ENCODE measurements around the gene OR2M4. TPM values are rescaled to one million over a fixed set of nuclear protein-coding genes. Genes with fewer than 3 reads are reported as not detected.

Gene OR2M4
- total and polyA plus RNA-seq, 2 donors (not counting 3 experiments of a cell fraction or from before 2014, with no cell fraction given) = not detected

DNA sequence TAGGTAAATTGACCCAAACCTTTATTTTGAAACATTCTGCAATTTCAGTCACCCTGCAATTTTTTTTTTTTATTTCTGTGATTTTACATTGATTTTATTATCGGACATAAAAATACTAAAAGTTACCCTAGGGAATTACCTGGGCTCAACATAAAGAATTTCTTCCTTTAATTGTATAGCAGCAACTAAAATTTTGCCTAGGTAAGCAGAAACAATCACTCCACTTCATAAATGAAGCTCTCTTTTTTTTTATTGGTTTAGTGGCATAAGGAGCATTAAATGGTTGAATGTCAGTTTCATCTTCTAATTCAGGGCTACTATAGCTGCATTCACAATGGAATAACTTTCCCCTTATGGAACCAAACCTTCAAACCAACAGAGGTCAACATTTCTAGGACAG is 15.3 kb upstream of the OR2M4 start:
- H3K36me3 ChIP-seq (ENCODE audit: control insufficient read depth in 2 of 2, extremely low read depth in 1 of 2, insufficient read depth in 2 of 2, low read length in 2 of 2) = no peaks in the 10 kb centered on the region
- ChIA-PET CTCF (no interaction called here), POLR2A (no interaction called here)
- H3K79me2 ChIP-seq (ENCODE audit: control insufficient read depth, insufficient read depth, low read length) = no peaks in the 10 kb centered on the region
- no peaks in the 10 kb centered on the region for H3K9me1 ChIP-seq (replicated peaks; ENCODE audit: control insufficient read depth, extremely low read depth, insufficient read depth, low read length)
- DNase-seq (ENCODE audit: low read depth, low spot score) (no peak), FAIRE-seq (no peak)
- no peaks in the 10 kb centered on the region for H4K20me1 ChIP-seq (replicated peaks; ENCODE audit: control insufficient read depth, extremely low read depth, insufficient read depth, low read length)
- no peak overlapping the region for H3K4me3 ChIP-seq (replicated peaks in 1 of 3; ENCODE audit: insufficient read depth in 1 of 3, low read depth in 1 of 3, low read length in 3 of 3)
- no peaks in the 10 kb centered on the region for H3K4me1 ChIP-seq (ENCODE audit: control insufficient read depth, extremely low read depth, insufficient read depth, low read length)
- H3K4me2 ChIP-seq (ENCODE audit: insufficient read depth, low read length) = no peak overlapping the region
- dilution Hi-C loops (cut with MboI; ENCODE audit: extremely low pct_ligation_motif_present, low sequenced_read_pairs) = no loop called here
- H2AFZ ChIP-seq (ENCODE audit: low read depth, low read length) = no peak overlapping the region
- no TSS peak for BruUV-seq (replicated peaks)
- no peak overlapping the region for H3K27ac ChIP-seq (ENCODE audit: insufficient read depth, low read depth, low read length)
- H3K9me3 ChIP-seq (replicated peaks; ENCODE audit: control insufficient read depth, insufficient read depth, low read length) = peaks cover 8% of the 10 kb centered on the region
- no peak overlapping the region for H3K9ac ChIP-seq (replicated peaks; ENCODE audit: extremely low read depth, insufficient read depth, low read length)
- intact Hi-C loops (cut with micrococcal nuclease) = no loop called here
- no peaks in the 10 kb centered on the region for H3K27me3 ChIP-seq (ENCODE audit: control insufficient read depth in 2 of 2, insufficient read depth in 2 of 2, low read length in 2 of 2)
- TF ChIP-seq, protein P1, sequence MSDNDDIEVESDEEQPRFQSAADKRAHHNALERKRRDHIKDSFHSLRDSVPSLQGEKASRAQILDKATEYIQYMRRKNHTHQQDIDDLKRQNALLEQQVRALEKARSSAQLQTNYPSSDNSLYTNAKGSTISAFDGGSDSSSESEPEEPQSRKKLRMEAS (IDR thresholded peaks at IDR 0.05; ENCODE audit: insufficient read depth, insufficient read length) = no peak
- TF ChIP-seq POLR2A (IDR thresholded peaks at IDR 0.05; ENCODE audit: low read depth, low read length) (no peak), EZH2 (IDR thresholded peaks at IDR 0.05; ENCODE audit: borderline replicate concordance, low read depth, low read length, severe bottlenecking) (no peak), FOS (IDR thresholded peaks at IDR 0.05; ENCODE audit: borderline replicate concordance, insufficient read depth, low read length) (no peak), POLR2AphosphoS5 (IDR thresholded peaks at IDR 0.05; ENCODE audit: insufficient read depth, low read depth, low read length) (no peak), MYC (IDR thresholded peaks at IDR 0.05; ENCODE audit: low read depth, low read length) (no peak), GATA2 (IDR thresholded peaks at IDR 0.05; ENCODE audit: insufficient read depth, insufficient read length, low read depth, low read length) (no peak), JUN (IDR thresholded peaks at IDR 0.05; ENCODE audit: borderline replicate concordance, insufficient read depth, insufficient read length, low read depth) (no peak)
- TF ChIP-seq, protein P2, sequence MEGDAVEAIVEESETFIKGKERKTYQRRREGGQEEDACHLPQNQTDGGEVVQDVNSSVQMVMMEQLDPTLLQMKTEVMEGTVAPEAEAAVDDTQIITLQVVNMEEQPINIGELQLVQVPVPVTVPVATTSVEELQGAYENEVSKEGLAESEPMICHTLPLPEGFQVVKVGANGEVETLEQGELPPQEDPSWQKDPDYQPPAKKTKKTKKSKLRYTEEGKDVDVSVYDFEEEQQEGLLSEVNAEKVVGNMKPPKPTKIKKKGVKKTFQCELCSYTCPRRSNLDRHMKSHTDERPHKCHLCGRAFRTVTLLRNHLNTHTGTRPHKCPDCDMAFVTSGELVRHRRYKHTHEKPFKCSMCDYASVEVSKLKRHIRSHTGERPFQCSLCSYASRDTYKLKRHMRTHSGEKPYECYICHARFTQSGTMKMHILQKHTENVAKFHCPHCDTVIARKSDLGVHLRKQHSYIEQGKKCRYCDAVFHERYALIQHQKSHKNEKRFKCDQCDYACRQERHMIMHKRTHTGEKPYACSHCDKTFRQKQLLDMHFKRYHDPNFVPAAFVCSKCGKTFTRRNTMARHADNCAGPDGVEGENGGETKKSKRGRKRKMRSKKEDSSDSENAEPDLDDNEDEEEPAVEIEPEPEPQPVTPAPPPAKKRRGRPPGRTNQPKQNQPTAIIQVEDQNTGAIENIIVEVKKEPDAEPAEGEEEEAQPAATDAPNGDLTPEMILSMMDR (IDR thresholded peaks at IDR 0.05; ENCODE audit: extremely low read depth in 1 of 2, insufficient read depth in 1 of 2, low read depth in 1 of 2, low read length in 2 of 2) = no peak

All from endothelial cell of umbilical vein (primary cell).